DND-41 (cell line): ENCODE measurements around the gene GPR37.

Source experiments
- EZH2 ChIP-seq: IDR thresholded peaks from 3 replicates; pipeline ENCODE4 v1.6.1; 2012; ENCODE audit warnings: borderline replicate concordance, low read depth, mild to moderate bottlenecking, moderate library complexity, low read length, inconsistent platforms; ENCODE audit not compliant: severe bottlenecking
- TF ChIP-seq, protein P1 (sequence below): IDR thresholded peaks from 2 replicates; pipeline ENCODE4 v1.5.1; 2012; ENCODE audit warnings: borderline replicate concordance, low read length, moderate library complexity, mild to moderate bottlenecking; ENCODE audit not compliant: poor library complexity, severe bottlenecking; ENCODE audit errors: extremely low read depth

DNA sequence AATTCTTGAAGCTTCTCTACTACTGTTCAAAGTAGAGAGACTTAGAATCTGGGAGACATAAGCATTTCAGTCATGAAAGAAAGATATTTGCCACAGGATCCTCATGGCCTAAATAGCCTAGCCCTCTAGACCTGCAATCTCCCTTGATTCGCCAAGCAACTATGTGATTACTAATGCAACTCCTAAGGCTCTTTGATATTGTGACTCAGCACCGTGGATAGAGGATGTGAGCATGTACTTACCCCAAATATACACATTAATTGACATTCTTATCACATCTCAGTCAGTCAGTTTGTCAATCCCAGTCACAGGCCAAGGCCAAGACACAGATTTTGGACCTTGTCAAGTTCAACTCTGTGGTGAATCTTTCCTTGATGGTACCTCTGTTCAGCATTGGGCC is 42.6 kb downstream of the GPR37 start:
- TF ChIP-seq, protein P1, sequence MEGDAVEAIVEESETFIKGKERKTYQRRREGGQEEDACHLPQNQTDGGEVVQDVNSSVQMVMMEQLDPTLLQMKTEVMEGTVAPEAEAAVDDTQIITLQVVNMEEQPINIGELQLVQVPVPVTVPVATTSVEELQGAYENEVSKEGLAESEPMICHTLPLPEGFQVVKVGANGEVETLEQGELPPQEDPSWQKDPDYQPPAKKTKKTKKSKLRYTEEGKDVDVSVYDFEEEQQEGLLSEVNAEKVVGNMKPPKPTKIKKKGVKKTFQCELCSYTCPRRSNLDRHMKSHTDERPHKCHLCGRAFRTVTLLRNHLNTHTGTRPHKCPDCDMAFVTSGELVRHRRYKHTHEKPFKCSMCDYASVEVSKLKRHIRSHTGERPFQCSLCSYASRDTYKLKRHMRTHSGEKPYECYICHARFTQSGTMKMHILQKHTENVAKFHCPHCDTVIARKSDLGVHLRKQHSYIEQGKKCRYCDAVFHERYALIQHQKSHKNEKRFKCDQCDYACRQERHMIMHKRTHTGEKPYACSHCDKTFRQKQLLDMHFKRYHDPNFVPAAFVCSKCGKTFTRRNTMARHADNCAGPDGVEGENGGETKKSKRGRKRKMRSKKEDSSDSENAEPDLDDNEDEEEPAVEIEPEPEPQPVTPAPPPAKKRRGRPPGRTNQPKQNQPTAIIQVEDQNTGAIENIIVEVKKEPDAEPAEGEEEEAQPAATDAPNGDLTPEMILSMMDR, result no peak
- no peak for TF ChIP-seq EZH2
